Panc1 (cell line): Measurements from ENCODE around the gene ADAMTS2. TPM values are rescaled to one million over a fixed set of nuclear protein-coding genes. Genes with fewer than 3 reads are reported as not detected.

Source experiments
- ATAC-seq: fragments of 200-7000 bp; cut with Tn5 transposase; 2 replicates; pipeline ENCODE4 v1.9.1; 2020; ENCODE audit warnings: mild to moderate bottlenecking, moderate library complexity
- BruUV-seq: library from RNA; stranded (reverse); fragments of 400-500 nt; replicated peaks from 2 replicates; lab custom pipeline; 2021; lab: Mats Ljungman, UMichigan
- CTCF ChIA-PET: fragments of 300-600 bp; sonication (Branson Sonifier 250); formaldehyde crosslinking; loops from one replicate; lab custom pipeline; 2022; ENCODE audit warnings: antibody characterized with exemption; lab: Charles Lee
- POLR2A ChIA-PET: fragments of 300-600 bp; sonication (Branson Sonifier 250); formaldehyde crosslinking; loops from one replicate; lab custom pipeline; 2022; ENCODE audit warnings: antibody characterized with exemption; lab: Charles Lee
- DNase-seq: peaks from one replicate; pipeline ENCODE4 v3.0.0-alpha.2; 2010; ENCODE audit warnings: low read depth, low spot score
- H3K27ac ChIP-seq: 2 replicates; pipeline ENCODE4 v1.5.1; 2011; ENCODE audit warnings: mild to moderate bottlenecking, low read length, inconsistent platforms
- H3K27me3 ChIP-seq: fragments of 200-500 bp; sonication (Bioruptor generic); 2 replicates; pipeline ENCODE4 v1.6.0; 2014; ENCODE audit warnings: low read length, inconsistent platforms; ENCODE audit not compliant: control insufficient read depth, insufficient read depth
- H3K36me3 ChIP-seq: fragments of 200-500 bp; sonication (Bioruptor generic); 2 replicates; pipeline ENCODE4 v1.5.1; 2014; ENCODE audit warnings: inconsistent platforms, mild to moderate bottlenecking, low read length, moderate library complexity; ENCODE audit not compliant: control insufficient read depth, insufficient read depth
- H3K4me1 ChIP-seq: 2 replicates; pipeline ENCODE4 v1.5.1; 2011; ENCODE audit warnings: inconsistent platforms, mild to moderate bottlenecking, low read length, moderate library complexity; ENCODE audit not compliant: control insufficient read depth, insufficient read depth
- H3K4me3 ChIP-seq, 2 experiments: 2 replicates each; pipeline ENCODE4 v1.5.1; 2011 to 2012; ENCODE audit warnings: low read depth in 2 of 2, low read length in 2 of 2, mild to moderate bottlenecking in 2 of 2, inconsistent platforms in 1 of 2, moderate library complexity in 1 of 2
- H3K9me3 ChIP-seq: fragments of 200-500 bp; sonication (Bioruptor generic); 2 replicates; pipeline ENCODE4 v1.5.1; 2014; ENCODE audit warnings: low read depth, mild to moderate bottlenecking, inconsistent platforms, low read length, moderate library complexity; ENCODE audit not compliant: control insufficient read depth, insufficient read depth
- CTCF ChIP-seq: fragments of 450-650 bp; IDR thresholded peaks from 2 replicates; pipeline ENCODE4 v1.5.1; 2017; ENCODE audit warnings: mild to moderate bottlenecking
- POLR2AphosphoS5 ChIP-seq: IDR thresholded peaks from 2 replicates; pipeline ENCODE4 v1.6.1; 2012; ENCODE audit warnings: mild to moderate bottlenecking, low read depth, low read length, moderate library complexity
- SIN3A ChIP-seq: IDR thresholded peaks from 2 replicates; pipeline ENCODE4 v1.6.1; 2012; ENCODE audit warnings: low read depth, mild to moderate bottlenecking, low read length, moderate library complexity, borderline replicate concordance; ENCODE audit not compliant: insufficient read depth
- TCF7L2 ChIP-seq: IDR thresholded peaks from 2 replicates; pipeline ENCODE4 v1.6.1; 2011; ENCODE audit warnings: mild to moderate bottlenecking, low read depth, low read length, inconsistent platforms
- in situ Hi-C: cut with HindIII; loops from 2 replicates; pipeline ENCODE4 v1.10.0; 2016; ENCODE audit warnings: low sequenced_read_pairs, low pct_unique_long_range_greater_than_20kb
- intact Hi-C: fragments of 100-400 bp; cut with micrococcal nuclease; formaldehyde crosslinking; loops from one replicate; pipeline ENCODE4 v1.10.0; 2022; ENCODE audit not compliant: unreplicated experiment
- total RNA-seq: library from RNA; stranded (reverse); gene quantifications from one replicate; pipeline ENCODE4 v1.2.1, GENCODE V29; 2021; ENCODE audit not compliant: unreplicated experiment
- TF ChIP-seq, protein P1 (sequence below), 2 experiments: IDR thresholded peaks; 2 replicates each; pipeline ENCODE4 v1.6.1; 2011 to 2012; ENCODE audit warnings: low read depth in 2 of 2, control low read depth in 1 of 2, low read length in 1 of 2, mild to moderate bottlenecking in 1 of 2, moderate library complexity in 1 of 2; ENCODE audit not compliant: insufficient read depth in 1 of 2

Gene ADAMTS2
- total RNA-seq, 1 experiment from 2014 or later: 0.13 TPM

- intact Hi-C loops: no loop called here
- POLR2A ChIA-PET: no interaction called here
- H3K4me3 ChIP-seq: no peak overlapping the region
- no peak for ATAC-seq
- H3K9me3 ChIP-seq: no peaks in the 10 kb centered on the region
- no peaks in the 10 kb centered on the region for H3K36me3 ChIP-seq
- no peak for TF ChIP-seq POLR2AphosphoS5
- TF ChIP-seq SIN3A: no peak
- TF ChIP-seq CTCF: no peak
- TF ChIP-seq TCF7L2: no peak
- TF ChIP-seq, protein P1, sequence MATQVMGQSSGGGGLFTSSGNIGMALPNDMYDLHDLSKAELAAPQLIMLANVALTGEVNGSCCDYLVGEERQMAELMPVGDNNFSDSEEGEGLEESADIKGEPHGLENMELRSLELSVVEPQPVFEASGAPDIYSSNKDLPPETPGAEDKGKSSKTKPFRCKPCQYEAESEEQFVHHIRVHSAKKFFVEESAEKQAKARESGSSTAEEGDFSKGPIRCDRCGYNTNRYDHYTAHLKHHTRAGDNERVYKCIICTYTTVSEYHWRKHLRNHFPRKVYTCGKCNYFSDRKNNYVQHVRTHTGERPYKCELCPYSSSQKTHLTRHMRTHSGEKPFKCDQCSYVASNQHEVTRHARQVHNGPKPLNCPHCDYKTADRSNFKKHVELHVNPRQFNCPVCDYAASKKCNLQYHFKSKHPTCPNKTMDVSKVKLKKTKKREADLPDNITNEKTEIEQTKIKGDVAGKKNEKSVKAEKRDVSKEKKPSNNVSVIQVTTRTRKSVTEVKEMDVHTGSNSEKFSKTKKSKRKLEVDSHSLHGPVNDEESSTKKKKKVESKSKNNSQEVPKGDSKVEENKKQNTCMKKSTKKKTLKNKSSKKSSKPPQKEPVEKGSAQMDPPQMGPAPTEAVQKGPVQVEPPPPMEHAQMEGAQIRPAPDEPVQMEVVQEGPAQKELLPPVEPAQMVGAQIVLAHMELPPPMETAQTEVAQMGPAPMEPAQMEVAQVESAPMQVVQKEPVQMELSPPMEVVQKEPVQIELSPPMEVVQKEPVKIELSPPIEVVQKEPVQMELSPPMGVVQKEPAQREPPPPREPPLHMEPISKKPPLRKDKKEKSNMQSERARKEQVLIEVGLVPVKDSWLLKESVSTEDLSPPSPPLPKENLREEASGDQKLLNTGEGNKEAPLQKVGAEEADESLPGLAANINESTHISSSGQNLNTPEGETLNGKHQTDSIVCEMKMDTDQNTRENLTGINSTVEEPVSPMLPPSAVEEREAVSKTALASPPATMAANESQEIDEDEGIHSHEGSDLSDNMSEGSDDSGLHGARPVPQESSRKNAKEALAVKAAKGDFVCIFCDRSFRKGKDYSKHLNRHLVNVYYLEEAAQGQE (IDR thresholded peaks at IDR 0.05; ENCODE audit: insufficient read depth in 1 of 2, low read depth in 2 of 2, low read length in 1 of 2): no peak
- no TSS peak for BruUV-seq
- H3K27me3 ChIP-seq: 0 out of 2 replicates have a peak, but pooled peaks cover 2% of the 10 kb centered on the region
- no peak overlapping the region for H3K27ac ChIP-seq
- H3K4me1 ChIP-seq: no peaks in the 10 kb centered on the region
- DNase-seq: no peak
- CTCF ChIA-PET: no interaction called here
- in situ Hi-C loops: no loop called here
Measured at GRCh38 chr5:179362355-179362754, 17.1 kb upstream of the ADAMTS2 start.

DNA sequence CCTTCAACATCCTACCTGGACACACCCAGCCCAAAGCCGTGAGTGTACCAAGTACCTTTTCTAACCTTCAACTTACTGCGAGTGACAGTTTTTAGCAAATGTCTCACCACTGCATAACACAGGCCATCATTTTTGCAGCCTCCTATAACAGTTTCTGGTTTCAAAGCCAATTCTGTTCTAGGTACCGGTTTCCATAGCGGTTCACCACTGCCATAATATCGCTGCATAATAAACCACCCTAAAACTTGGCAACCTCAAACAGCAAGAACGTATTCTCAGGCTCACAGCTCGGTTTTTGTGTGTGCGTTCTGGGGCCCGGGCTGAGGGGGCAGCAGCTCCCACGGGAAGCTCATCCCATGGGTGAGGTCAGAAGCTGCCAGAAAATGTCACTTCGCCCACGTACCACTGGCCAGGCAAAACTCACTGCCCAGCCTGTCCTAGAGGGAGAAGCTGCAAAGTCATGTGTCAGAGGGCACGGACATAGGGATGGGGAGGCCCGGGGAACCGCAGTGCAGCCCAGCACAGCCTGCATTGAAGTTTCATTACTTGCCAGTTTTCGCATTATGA is 15.9 kb upstream of the ADAMTS2 start:
- no peak for DNase-seq
- CTCF ChIA-PET: no interaction called here
- BruUV-seq: no TSS peak

More for the DNA sequence above, 15.9 kb upstream of the ADAMTS2 start:
- ATAC-seq: no peak
- Histone ChIP-seq H3K9me3 (no peaks in the 10 kb centered on the region), H3K4me1 (no peaks in the 10 kb centered on the region), H3K27me3 (0 out of 2 replicates have a peak, but pooled peaks cover 2% of the 10 kb centered on the region), H3K4me3 (no peak overlapping the region), H3K36me3 (no peaks in the 10 kb centered on the region), H3K27ac (no peak overlapping the region)
- TF ChIP-seq, protein P1 (IDR thresholded peaks at IDR 0.05; ENCODE audit: insufficient read depth in 1 of 2, low read depth in 2 of 2, low read length in 1 of 2): no peak
- TF ChIP-seq TCF7L2: no peak
- TF ChIP-seq POLR2AphosphoS5: no peak
- TF ChIP-seq SIN3A: no peak
- TF ChIP-seq CTCF: no peak
- POLR2A ChIA-PET: no interaction called here
- intact Hi-C loops: no loop called here
- in situ Hi-C loops: no loop called here
